Ishikawa (cell line): ENCODE results near the gene SRCIN1.

ENCODE experiments used
- CEBPB ChIP-seq: IDR thresholded peaks from 2 replicates; pipeline ENCODE4 v1.6.1; 2012
- CREB1 ChIP-seq: IDR thresholded peaks from 2 replicates; pipeline ENCODE4 v1.6.1; 2012; ENCODE audit warnings: low read depth
- EGR1 ChIP-seq: IDR thresholded peaks from 2 replicates; pipeline ENCODE4 v1.6.1; 2012
- EP300 ChIP-seq: IDR thresholded peaks from 2 replicates; pipeline ENCODE4 v1.6.1; 2012; ENCODE audit warnings: borderline replicate concordance
- FOXM1 ChIP-seq: IDR thresholded peaks from 2 replicates; pipeline ENCODE4 v1.6.1; 2012; ENCODE audit warnings: low read depth, borderline replicate concordance
- MAX ChIP-seq: IDR thresholded peaks from 2 replicates; pipeline ENCODE4 v1.6.1; 2012
- NFIC ChIP-seq: IDR thresholded peaks from 2 replicates; pipeline ENCODE4 v1.6.1; 2012
- RAD21 ChIP-seq: IDR thresholded peaks from 2 replicates; pipeline ENCODE4 v1.6.1; 2012; ENCODE audit warnings: low read depth
- REST ChIP-seq: IDR thresholded peaks from 2 replicates; pipeline ENCODE4 v1.6.1; 2012; ENCODE audit warnings: low read depth, mild to moderate bottlenecking
- TAF1 ChIP-seq: IDR thresholded peaks from 2 replicates; pipeline ENCODE4 v1.6.1; 2012; ENCODE audit warnings: low read depth, mild to moderate bottlenecking
- TCF12 ChIP-seq: IDR thresholded peaks from 2 replicates; pipeline ENCODE4 v1.6.1; 2012; ENCODE audit warnings: low read depth
- TEAD4 ChIP-seq: IDR thresholded peaks from 2 replicates; pipeline ENCODE4 v1.6.1; 2012
- USF1 ChIP-seq: IDR thresholded peaks from 2 replicates; pipeline ENCODE4 v1.6.1; 2012
- YY1 ChIP-seq: IDR thresholded peaks from 2 replicates; pipeline ENCODE4 v1.6.1; 2012; ENCODE audit warnings: low read depth

DNA sequence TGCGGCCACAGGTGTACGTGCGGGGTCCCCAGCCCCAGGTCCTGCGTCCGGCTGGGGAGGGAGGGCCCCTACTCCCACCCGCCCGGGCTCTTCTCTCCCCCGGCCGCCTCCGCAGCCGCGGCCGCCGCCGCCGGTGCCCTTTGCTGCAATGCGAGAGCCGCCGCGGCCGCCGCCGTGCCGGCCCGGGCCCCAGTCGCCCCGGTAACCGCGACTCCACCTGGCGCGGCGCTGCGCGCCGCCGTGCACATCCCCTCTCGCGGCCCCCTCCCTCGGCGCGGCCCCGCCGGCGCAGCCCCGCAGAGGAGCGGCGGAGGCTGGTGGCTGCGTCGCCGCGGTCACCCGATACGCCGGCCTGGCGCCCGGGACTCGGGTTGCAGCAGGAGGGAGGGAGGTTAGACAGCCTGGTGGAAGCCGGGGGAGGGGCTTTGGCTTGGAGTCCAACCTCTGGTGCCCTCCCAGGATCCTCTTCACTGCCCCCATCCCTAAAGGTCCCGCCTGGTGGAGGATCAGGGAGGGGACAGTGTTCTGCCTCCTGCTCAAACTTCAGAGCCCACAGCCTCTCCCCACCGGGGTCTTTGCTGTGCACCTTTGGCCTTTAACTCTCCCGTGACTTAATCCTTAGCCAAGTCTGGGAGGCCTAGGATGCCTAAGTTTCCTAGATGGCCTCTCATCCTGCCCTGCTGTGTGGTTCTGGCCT lies 32.9 kb downstream of the SRCIN1 start:
- no peak for TF ChIP-seq YY1
- TF ChIP-seq EP300, result no peak
- no peak for TF ChIP-seq EGR1
- no peak for TF ChIP-seq CEBPB
- no peak for TF ChIP-seq NFIC
- no peak for TF ChIP-seq TAF1
- TF ChIP-seq TEAD4, result no peak
- TF ChIP-seq MAX, result no peak
- no peak for TF ChIP-seq REST
- TF ChIP-seq TCF12, result no peak
- TF ChIP-seq FOXM1, result no peak
- TF ChIP-seq USF1, result no peak
- TF ChIP-seq CREB1, result no peak
- no peak for TF ChIP-seq RAD21
